OCI-LY3 (cell line): Measurements from ENCODE around the gene ANXA11.

Experiments
- H2AFZ ChIP-seq: fragments of 200-600, 300-600 bp; shearing (Covaris generic); 2 replicates; pipeline ENCODE4 v1.6.0; 2014; ENCODE audit warnings: antibody characterized with exemption, low read depth, low read length
- H3K27ac ChIP-seq: fragments of 200-600, 300-600 bp; sonication (generic); 2 replicates; pipeline ENCODE4 v1.5.1; 2014; ENCODE audit warnings: mild to moderate bottlenecking, low read length, moderate library complexity, mixed read lengths
- H3K27me3 ChIP-seq: fragments of 200-600, 300-600 bp; sonication (generic); 2 replicates; pipeline ENCODE4 v1.6.1; 2014; ENCODE audit warnings: low read depth, low read length, mixed read lengths
- H3K36me3 ChIP-seq: fragments of 200-600, 300-600 bp; sonication (generic); replicated peaks from 2 replicates; pipeline ENCODE3; 2014; ENCODE audit warnings: low read depth, low read length, mixed read lengths
- H3K4me1 ChIP-seq: fragments of 300-600, 200-600 bp; sonication (generic); 2 replicates; pipeline ENCODE4 v1.6.1; 2014; ENCODE audit warnings: low read length, mixed read lengths
- H3K4me2 ChIP-seq: fragments of 200-600, 300-600 bp; sonication (generic); 2 replicates; pipeline ENCODE4 v1.6.1; 2014; ENCODE audit warnings: low read length, mixed read lengths
- H3K4me3 ChIP-seq: fragments of 300-600, 200-600 bp; sonication (generic); 2 replicates; pipeline ENCODE4 v1.5.1; 2014; ENCODE audit warnings: antibody characterized with exemption, mild to moderate bottlenecking, low read length, moderate library complexity
- H3K79me2 ChIP-seq: fragments of 300-600, 200-600 bp; shearing (Covaris generic); 2 replicates; pipeline ENCODE4 v1.6.1; 2014; ENCODE audit warnings: mild to moderate bottlenecking, low read length, mixed read lengths
- H3K9ac ChIP-seq: fragments of 300-600, 200-600 bp; shearing (Covaris generic); 2 replicates; pipeline ENCODE4 v1.6.0; 2014; ENCODE audit warnings: mild to moderate bottlenecking, low read length, moderate library complexity
- H3K9me3 ChIP-seq: fragments of 200-600, 300-600 bp; shearing (Covaris generic); 2 replicates; pipeline ENCODE4 v1.6.1; 2014; ENCODE audit warnings: low read length, mixed read lengths; ENCODE audit not compliant: insufficient read depth
- H4K20me1 ChIP-seq: fragments of 200-600, 300-600 bp; sonication (generic); 2 replicates; pipeline ENCODE4 v1.6.1; 2016; ENCODE audit warnings: low read length, mixed read lengths; ENCODE audit not compliant: insufficient read depth
- EZH2phosphoT487 ChIP-seq: fragments of 200-600 bp; shearing (Covaris generic); IDR thresholded peaks from 2 replicates; pipeline ENCODE4 v1.6.1; 2018; ENCODE audit warnings: antibody characterized with exemption, mixed run types, low read depth
- TF ChIP-seq, protein P1 (sequence below): fragments of 200-600, 300-600 bp; sonication (generic); IDR thresholded peaks from 2 replicates; pipeline ENCODE4 v1.5.1; 2014; ENCODE audit warnings: antibody characterized with exemption, low read length, low read depth

Gene ANXA11

DNA sequence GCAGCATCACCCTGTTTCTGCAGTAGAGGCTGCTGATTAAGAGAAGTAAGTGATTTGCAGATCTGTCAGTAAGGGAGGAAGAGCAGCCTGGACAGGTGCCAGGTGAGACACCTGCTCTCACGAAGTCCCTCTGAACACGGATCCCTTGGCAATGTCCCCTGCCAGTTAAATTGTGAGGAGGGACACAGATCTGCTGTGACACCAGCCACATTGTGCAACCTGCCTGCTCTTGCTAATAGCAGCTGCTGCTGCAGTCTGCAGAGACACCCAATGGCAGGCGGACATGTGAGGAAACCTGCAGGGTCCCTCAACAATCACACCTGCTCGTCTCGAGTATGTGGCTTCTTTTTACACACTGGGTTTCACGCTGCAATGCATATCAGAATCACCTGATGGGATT, 31.9 kb downstream of the ANXA11 start:
- Histone ChIP-seq H3K27me3 (no peaks in the 10 kb centered on the region), H4K20me1 (peaks cover 31% of the 10 kb centered on the region), H3K27ac (no peak overlapping the region), H3K4me3 (no peak overlapping the region), H2AFZ (no peak overlapping the region), H3K79me2 (peaks cover 29% of the 10 kb centered on the region), H3K4me1 (no peaks in the 10 kb centered on the region), H3K9ac (no peak overlapping the region), H3K9me3 (no peaks in the 10 kb centered on the region), H3K4me2 (no peak overlapping the region), H3K36me3 (no peaks in the 10 kb centered on the region)
- TF ChIP-seq EZH2phosphoT487 = no peak
- TF ChIP-seq, protein P1, sequence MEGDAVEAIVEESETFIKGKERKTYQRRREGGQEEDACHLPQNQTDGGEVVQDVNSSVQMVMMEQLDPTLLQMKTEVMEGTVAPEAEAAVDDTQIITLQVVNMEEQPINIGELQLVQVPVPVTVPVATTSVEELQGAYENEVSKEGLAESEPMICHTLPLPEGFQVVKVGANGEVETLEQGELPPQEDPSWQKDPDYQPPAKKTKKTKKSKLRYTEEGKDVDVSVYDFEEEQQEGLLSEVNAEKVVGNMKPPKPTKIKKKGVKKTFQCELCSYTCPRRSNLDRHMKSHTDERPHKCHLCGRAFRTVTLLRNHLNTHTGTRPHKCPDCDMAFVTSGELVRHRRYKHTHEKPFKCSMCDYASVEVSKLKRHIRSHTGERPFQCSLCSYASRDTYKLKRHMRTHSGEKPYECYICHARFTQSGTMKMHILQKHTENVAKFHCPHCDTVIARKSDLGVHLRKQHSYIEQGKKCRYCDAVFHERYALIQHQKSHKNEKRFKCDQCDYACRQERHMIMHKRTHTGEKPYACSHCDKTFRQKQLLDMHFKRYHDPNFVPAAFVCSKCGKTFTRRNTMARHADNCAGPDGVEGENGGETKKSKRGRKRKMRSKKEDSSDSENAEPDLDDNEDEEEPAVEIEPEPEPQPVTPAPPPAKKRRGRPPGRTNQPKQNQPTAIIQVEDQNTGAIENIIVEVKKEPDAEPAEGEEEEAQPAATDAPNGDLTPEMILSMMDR = no peak

DNA sequence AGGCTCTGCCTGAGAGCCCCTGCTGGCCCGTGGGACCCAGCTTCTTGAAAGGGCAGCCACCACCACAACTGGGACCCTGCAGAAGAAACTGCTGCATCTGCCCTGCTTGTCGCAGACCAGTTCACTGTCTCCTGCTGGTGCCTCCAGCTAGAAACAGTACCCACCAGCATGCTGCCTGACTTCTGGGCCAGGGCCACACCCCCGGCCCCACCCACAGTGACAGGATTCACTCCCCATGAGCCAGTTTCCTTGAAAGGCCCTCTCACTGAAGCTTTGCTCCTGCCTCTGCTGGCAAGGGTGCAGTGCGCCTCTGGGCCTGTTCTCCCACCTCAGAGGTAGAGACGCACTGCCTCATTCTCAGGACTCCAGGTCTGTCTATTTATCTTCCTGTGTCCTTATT, 32.4 kb downstream of the ANXA11 start:
- Histone ChIP-seq H3K4me3 (no peak overlapping the region), H3K36me3 (no peaks in the 10 kb centered on the region), H3K79me2 (peaks cover 24% of the 10 kb centered on the region), H3K9me3 (no peaks in the 10 kb centered on the region), H3K4me1 (no peaks in the 10 kb centered on the region), H3K27ac (no peak overlapping the region), H3K9ac (no peak overlapping the region), H2AFZ (no peak overlapping the region), H4K20me1 (peaks cover 26% of the 10 kb centered on the region), H3K4me2 (no peak overlapping the region), H3K27me3 (no peaks in the 10 kb centered on the region)
- TF ChIP-seq, protein P1 = no peak
- TF ChIP-seq EZH2phosphoT487 = no peak

DNA sequence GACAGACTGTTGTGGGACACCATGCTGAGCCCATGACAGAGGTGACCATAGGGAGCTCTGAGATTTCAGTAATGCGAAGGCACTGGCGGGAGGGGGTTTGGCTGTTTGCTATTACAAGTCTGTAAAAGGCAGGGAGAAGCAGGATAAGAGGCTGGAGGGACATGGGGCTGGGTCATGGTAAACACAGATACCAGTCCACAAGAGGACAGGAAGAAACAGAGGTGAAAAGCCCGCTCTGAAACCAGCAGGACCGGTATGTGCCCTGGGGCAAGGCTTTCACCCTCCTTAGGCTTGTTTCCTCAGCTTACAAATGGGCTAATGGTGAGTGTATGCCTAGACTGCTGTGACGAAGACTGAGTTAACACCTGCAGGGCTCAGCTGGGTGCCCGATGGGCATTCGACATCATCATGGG, 34.1 kb downstream of the ANXA11 start:
- peaks cover 11% of the 10 kb centered on the region for H3K79me2 ChIP-seq
- H3K27me3 ChIP-seq = no peaks in the 10 kb centered on the region
- H2AFZ ChIP-seq = no peak overlapping the region
- H3K27ac ChIP-seq = no peak overlapping the region
- no peak overlapping the region for H3K4me3 ChIP-seq
- TF ChIP-seq, protein P1 = no peak
- TF ChIP-seq EZH2phosphoT487 = no peak
- H3K36me3 ChIP-seq = no peaks in the 10 kb centered on the region
- peaks cover 13% of the 10 kb centered on the region; the same call in 1 of the 2 replicates for H4K20me1 ChIP-seq
- no peaks in the 10 kb centered on the region for H3K9me3 ChIP-seq
- H3K4me2 ChIP-seq = no peak overlapping the region
- no peak overlapping the region for H3K9ac ChIP-seq
- peaks cover 4% of the 10 kb centered on the region for H3K4me1 ChIP-seq

DNA sequence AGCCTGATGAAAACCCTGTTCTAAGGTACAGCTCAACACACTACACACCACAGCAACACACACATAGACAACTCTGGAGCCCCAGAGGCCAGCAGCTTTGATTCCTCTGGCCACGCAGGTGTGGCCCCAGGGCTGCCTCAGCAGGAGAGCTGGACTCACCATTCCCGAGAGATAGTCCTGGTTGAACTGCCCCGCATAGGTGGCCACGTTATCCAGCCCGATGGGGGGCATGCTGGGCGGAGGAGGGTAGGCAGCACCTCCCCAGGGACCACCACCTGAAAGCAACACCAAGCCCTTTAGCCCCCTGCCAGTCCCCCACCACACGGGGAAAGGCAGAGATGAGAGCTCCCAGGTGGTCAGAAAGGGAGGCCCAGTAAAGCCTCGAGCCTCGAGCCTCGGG, 34.7 kb downstream of the ANXA11 start:
- no peak overlapping the region for H3K4me2 ChIP-seq
- H3K27me3 ChIP-seq = no peaks in the 10 kb centered on the region
- H3K36me3 ChIP-seq = peaks cover 3% of the 10 kb centered on the region
- H3K4me3 ChIP-seq = no peak overlapping the region
- no peak overlapping the region for H3K9ac ChIP-seq
- 0 out of 2 replicates have a peak, but pooled peaks cover 10% of the 10 kb centered on the region for H4K20me1 ChIP-seq
- no peak for TF ChIP-seq EZH2phosphoT487
- TF ChIP-seq, protein P1 = no peak
- no peaks in the 10 kb centered on the region for H3K9me3 ChIP-seq
- no peak overlapping the region for H3K27ac ChIP-seq
- peaks cover 8% of the 10 kb centered on the region for H3K79me2 ChIP-seq
- peaks cover 10% of the 10 kb centered on the region for H3K4me1 ChIP-seq
- no peak overlapping the region for H2AFZ ChIP-seq
